Measurements from ENCODE around the gene SLC6A3.

SLC6A3 gene

GRCh38 chr5:1443991-1444360 lies 1.3 kb downstream of the SLC6A3 start:
- no peak for DNase-seq (ENCODE audit: low read depth, low spot score)
- no peak overlapping the region for H3K27ac ChIP-seq

GRCh38 chr5:1443171-1443570 lies 2.1 kb downstream of the SLC6A3 start:
- no peak overlapping the region for H3K27ac ChIP-seq
- DNase-seq (ENCODE audit: low read depth, low spot score), result no peak

GRCh38 chr5:1442222-1443145 lies 2.8 kb downstream of the SLC6A3 start:
- H3K27ac ChIP-seq, result no peak overlapping the region
- no peak for DNase-seq (ENCODE audit: low read depth, low spot score)

- H3K27ac ChIP-seq, result no peak overlapping the region
- DNase-seq (ENCODE audit: low read depth, low spot score), result no peak
Observed at GRCh38 chr5:1441166-1441865, 3.9 kb downstream of the SLC6A3 start.

- DNase-seq (ENCODE audit: low read depth, low spot score), result no peak
- no peak overlapping the region for H3K27ac ChIP-seq
Observed at GRCh38 chr5:1440098-1440493, 5.1 kb downstream of the SLC6A3 start.

- DNase-seq (ENCODE audit: low read depth, low spot score), result no peak
Observed at GRCh38 chr5:1439388-1440097, 5.7 kb downstream of the SLC6A3 start.

GRCh38 chr5:1438871-1439270 lies 6.4 kb downstream of the SLC6A3 start:
- no peak overlapping the region for H3K27ac ChIP-seq
- no peak for DNase-seq (ENCODE audit: low read depth, low spot score)

More at GRCh38 chr5:1439388-1440097, 5.7 kb downstream of the SLC6A3 start:
- no peak overlapping the region for H3K27ac ChIP-seq

GRCh38 chr5:1437876-1438559 lies 7.2 kb downstream of the SLC6A3 start:
- H3K27ac ChIP-seq, result no peak overlapping the region
- DNase-seq (ENCODE audit: low read depth, low spot score), result no peak

- H3K27ac ChIP-seq, result no peak overlapping the region
- DNase-seq (ENCODE audit: low read depth, low spot score), result no peak
Observed at GRCh38 chr5:1437226-1437829, 7.9 kb downstream of the SLC6A3 start.

- no peak overlapping the region for H3K27ac ChIP-seq
Observed at GRCh38 chr5:1436681-1437080, 8.6 kb downstream of the SLC6A3 start.

GRCh38 chr5:1436036-1436435 lies 9.2 kb downstream of the SLC6A3 start:
- DNase-seq (ENCODE audit: low read depth, low spot score), result no peak
- H3K27ac ChIP-seq, result no peak overlapping the region

More at GRCh38 chr5:1436681-1437080, 8.6 kb downstream of the SLC6A3 start:
- no peak for DNase-seq (ENCODE audit: low read depth, low spot score)

- H3K27ac ChIP-seq, result no peak overlapping the region
- DNase-seq (ENCODE audit: low read depth, low spot score), result no peak
Observed at GRCh38 chr5:1435369-1435768, 9.9 kb downstream of the SLC6A3 start.

GRCh38 chr5:1432296-1432695 lies 12.9 kb downstream of the SLC6A3 start:
- no peak overlapping the region for H3K27ac ChIP-seq
- DNase-seq (ENCODE audit: low read depth, low spot score), result no peak

- DNase-seq (ENCODE audit: low read depth, low spot score), result no peak
- H3K27ac ChIP-seq, result no peak overlapping the region
Observed at GRCh38 chr5:1431896-1432295, 13.3 kb downstream of the SLC6A3 start.

- H3K27ac ChIP-seq, result no peak overlapping the region
- DNase-seq (ENCODE audit: low read depth, low spot score), result no peak
Observed at GRCh38 chr5:1431021-1431811, 14.0 kb downstream of the SLC6A3 start.

GRCh38 chr5:1430121-1430795 lies 15.0 kb downstream of the SLC6A3 start:
- H3K27ac ChIP-seq, result no peak overlapping the region
- DNase-seq (ENCODE audit: low read depth, low spot score), result no peak

- DNase-seq (ENCODE audit: low read depth, low spot score), result no peak
- no peak overlapping the region for H3K27ac ChIP-seq
Observed at GRCh38 chr5:1429496-1429895, 15.7 kb downstream of the SLC6A3 start.

- no peak for DNase-seq (ENCODE audit: low read depth, low spot score)
- H3K27ac ChIP-seq, result no peak overlapping the region
Observed at GRCh38 chr5:1429066-1429465, 16.2 kb downstream of the SLC6A3 start.

GRCh38 chr5:1428107-1428506 lies 17.1 kb downstream of the SLC6A3 start:
- H3K27ac ChIP-seq, result no peak overlapping the region
- DNase-seq (ENCODE audit: low read depth, low spot score), result no peak

All from epithelial cell of prostate (primary cell).